ENCODE data around the gene CSNK2B.

The CSNK2B gene

DNA sequence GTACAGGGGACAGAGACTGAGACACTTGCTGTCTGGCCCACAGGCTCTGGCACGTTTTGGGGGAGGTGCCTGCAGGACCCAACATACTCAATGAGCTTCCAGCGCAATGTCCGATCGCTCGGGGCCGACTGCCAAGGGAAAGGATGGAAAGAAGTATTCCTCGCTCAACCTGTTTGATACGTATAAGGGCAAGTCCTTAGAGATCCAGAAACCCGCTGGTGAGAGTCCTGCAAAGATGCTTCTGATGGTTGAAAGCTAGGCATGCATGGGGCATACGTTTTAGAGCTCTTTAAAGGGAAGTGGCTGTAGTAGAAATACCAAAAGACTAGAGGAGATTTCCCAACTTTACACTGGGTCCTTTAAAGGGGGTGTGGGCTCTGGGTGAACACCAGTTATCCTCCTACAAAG is 43.2 kb upstream of the CSNK2B start:
- no peak for TF ChIP-seq ZFX (IDR thresholded peaks at IDR 0.05)
- TF ChIP-seq, protein P1, sequence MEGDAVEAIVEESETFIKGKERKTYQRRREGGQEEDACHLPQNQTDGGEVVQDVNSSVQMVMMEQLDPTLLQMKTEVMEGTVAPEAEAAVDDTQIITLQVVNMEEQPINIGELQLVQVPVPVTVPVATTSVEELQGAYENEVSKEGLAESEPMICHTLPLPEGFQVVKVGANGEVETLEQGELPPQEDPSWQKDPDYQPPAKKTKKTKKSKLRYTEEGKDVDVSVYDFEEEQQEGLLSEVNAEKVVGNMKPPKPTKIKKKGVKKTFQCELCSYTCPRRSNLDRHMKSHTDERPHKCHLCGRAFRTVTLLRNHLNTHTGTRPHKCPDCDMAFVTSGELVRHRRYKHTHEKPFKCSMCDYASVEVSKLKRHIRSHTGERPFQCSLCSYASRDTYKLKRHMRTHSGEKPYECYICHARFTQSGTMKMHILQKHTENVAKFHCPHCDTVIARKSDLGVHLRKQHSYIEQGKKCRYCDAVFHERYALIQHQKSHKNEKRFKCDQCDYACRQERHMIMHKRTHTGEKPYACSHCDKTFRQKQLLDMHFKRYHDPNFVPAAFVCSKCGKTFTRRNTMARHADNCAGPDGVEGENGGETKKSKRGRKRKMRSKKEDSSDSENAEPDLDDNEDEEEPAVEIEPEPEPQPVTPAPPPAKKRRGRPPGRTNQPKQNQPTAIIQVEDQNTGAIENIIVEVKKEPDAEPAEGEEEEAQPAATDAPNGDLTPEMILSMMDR (conservative IDR thresholded peaks at IDR 0.05): no peak
- peak overlapping the region; percentile 99 for H3K27ac ChIP-seq

DNA sequence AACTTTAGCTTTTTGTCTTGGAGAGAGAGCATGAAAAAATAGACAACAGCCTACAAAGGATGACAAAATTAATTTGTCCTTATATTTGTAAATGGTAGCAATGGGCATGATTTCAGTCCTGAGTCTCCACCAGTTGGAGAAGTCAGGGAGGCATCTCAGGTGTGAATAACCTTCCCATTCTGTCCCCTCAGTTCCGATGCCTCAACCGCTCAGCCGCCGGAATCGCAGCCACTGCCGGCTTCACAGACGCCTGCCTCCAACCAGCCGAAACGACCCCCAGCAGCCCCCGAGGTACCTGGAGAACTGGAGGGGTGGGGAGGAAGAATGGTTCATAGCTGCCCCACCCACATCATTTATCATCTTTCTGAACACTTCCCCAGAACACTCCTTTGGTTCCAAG is 41.8 kb upstream of the CSNK2B start:
- TF ChIP-seq ZFX (IDR thresholded peaks at IDR 0.05): no peak
- TF ChIP-seq, protein P1 (conservative IDR thresholded peaks at IDR 0.05): no peak
- no peak overlapping the region for H3K27ac ChIP-seq

DNA sequence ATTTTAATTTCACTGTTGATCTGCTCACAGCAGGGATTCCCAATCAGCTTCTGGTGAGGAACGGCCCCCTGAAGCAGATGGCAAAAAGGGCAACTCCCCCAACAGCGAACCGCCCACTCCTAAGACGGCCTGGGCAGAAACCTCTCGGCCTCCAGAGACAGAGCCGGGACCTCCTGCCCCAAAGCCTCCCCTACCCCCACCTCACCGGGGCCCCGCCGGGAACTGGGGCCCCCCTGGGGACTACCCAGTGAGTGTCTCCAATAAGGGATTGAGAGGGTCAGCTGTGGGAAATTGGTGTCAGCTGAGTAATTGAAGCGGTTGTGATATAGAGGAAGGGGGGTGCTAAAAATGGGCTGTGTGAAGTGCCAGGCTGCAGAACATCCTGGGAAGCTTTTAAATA is 38.9 kb upstream of the CSNK2B start:
- H3K27ac ChIP-seq: no peak overlapping the region
- TF ChIP-seq, protein P1 (conservative IDR thresholded peaks at IDR 0.05): no peak
- no peak for TF ChIP-seq ZFX (IDR thresholded peaks at IDR 0.05)

DNA sequence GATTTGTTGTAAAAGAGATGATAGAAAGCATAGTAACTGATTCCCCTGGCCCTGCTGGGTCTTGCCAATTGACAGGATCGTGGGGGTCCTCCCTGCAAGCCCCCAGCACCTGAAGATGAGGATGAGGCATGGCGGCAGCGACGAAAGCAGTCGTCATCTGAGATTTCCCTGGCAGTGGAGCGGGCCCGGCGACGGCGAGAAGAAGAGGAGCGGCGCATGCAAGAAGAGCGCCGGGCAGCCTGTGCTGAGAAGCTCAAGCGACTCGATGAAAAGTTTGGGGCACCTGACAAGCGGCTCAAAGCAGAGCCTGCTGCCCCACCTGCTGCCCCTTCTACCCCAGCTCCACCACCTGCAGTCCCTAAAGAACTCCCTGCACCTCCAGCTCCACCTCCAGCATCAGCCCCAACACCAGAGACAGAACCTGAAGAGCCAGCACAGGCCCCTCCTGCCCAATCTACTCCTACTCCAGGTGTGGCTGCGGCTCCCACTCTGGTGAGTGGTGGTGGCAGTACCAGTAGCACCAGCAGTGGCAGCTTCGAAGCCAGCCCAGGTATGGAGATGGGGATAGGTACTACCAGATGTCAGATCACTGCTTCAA is 38.1 kb upstream of the CSNK2B start:
- no peak for TF ChIP-seq ZFX (IDR thresholded peaks at IDR 0.05)
- TF ChIP-seq, protein P1 (conservative IDR thresholded peaks at IDR 0.05): no peak
- H3K27ac ChIP-seq: no peak overlapping the region

DNA sequence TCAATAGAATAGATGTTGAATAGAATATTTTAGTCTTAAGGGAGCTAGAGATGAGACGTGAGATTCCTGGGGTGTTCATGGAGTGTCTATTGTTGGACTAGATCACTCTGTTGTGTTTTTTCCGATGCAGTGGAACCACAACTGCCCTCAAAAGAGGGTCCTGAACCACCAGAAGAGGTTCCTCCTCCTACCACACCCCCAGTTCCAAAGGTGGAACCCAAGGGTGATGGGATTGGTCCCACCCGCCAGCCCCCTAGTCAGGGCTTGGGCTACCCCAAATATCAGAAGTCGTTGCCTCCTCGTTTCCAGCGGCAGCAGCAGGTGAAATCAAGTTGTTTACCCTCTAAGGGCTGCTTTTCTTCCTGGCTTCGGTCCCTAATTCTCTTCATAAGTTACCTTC is 36.9 kb upstream of the CSNK2B start:
- TF ChIP-seq ZFX (IDR thresholded peaks at IDR 0.05): no peak
- TF ChIP-seq, protein P1 (conservative IDR thresholded peaks at IDR 0.05): no peak
- no peak overlapping the region for H3K27ac ChIP-seq

- TF ChIP-seq, protein P1 (conservative IDR thresholded peaks at IDR 0.05): no peak
- TF ChIP-seq ZFX (IDR thresholded peaks at IDR 0.05): no peak
Measured at GRCh38 chr6:31630177-31630934, 35.5 kb upstream of the CSNK2B start.

DNA sequence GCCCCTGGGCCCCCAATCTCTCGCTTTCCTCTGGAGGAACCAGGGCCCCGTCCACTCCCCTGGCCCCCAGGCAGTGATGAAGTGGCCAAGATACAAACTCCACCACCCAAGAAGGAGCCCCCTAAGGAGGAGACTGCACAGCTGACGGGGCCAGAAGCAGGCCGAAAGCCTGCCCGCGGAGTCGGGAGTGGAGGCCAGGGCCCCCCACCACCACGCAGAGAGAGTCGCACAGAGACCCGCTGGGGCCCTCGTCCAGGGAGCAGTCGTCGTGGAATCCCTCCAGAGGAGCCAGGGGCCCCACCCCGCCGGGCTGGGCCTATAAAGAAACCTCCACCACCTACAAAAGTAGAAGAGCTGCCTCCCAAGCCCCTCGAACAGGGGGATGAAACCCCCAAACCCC is 34.7 kb upstream of the CSNK2B start:
- no peak overlapping the region for H3K27ac ChIP-seq
- no peak for TF ChIP-seq ZFX (IDR thresholded peaks at IDR 0.05)
- TF ChIP-seq, protein P1 (conservative IDR thresholded peaks at IDR 0.05): no peak

More at GRCh38 chr6:31630177-31630934, 35.5 kb upstream of the CSNK2B start:
- no peak overlapping the region for H3K27ac ChIP-seq
